ENCODE data around the gene PADI2.

The PADI2 gene

DNA sequence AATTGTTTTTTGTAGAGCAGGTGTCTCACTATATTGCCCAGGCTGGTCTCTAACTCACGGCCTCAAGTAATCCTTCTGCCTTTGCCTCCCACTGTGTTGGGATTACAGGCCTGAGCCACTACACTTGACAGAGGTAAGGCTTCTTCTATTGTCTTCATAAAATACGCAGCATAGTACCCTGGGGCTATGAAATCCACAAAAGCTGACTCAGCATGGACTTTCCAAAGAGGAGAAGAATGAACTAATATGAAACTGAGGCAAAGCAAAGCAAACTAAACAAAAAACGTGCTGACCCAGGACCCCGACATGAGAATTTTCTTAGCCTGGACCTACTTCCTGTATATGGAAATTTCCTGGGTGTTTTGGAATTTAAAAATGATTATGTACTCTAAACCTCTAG is 89.0 kb downstream of the PADI2 start:
- Histone ChIP-seq H4K20me1 (ENCODE audit: control insufficient read depth, insufficient read depth, low read depth, low read length) (no peaks in the 10 kb centered on the region), H3K9me2 (replicated peaks; ENCODE audit: control insufficient read depth, low read length) (no peaks in the 10 kb centered on the region), H3K4me3 (ENCODE audit: low read length) (no peak overlapping the region), H3K36me3 (ENCODE audit: control insufficient read depth, low read length) (peaks cover 75% of the 10 kb centered on the region), H3K4me1 (ENCODE audit: control insufficient read depth, low read length) (no peaks in the 10 kb centered on the region), H3K9me3 (ENCODE audit: control insufficient read depth, insufficient read depth, low read length) (no peaks in the 10 kb centered on the region), H3K27me3 (ENCODE audit: control insufficient read depth, low read length) (no peaks in the 10 kb centered on the region), H3K27ac (ENCODE audit: low read depth, low read length) (no peak overlapping the region), H3K4me2 (ENCODE audit: low read length) (no peak overlapping the region), H3K79me2 (ENCODE audit: control insufficient read depth, low read length) (peaks cover 5% of the 10 kb centered on the region), H3F3A (ENCODE audit: control insufficient read depth, insufficient read depth) (no peaks in the 10 kb centered on the region; the same call in 1 of the 2 replicates)
- TF ChIP-seq, protein P1, sequence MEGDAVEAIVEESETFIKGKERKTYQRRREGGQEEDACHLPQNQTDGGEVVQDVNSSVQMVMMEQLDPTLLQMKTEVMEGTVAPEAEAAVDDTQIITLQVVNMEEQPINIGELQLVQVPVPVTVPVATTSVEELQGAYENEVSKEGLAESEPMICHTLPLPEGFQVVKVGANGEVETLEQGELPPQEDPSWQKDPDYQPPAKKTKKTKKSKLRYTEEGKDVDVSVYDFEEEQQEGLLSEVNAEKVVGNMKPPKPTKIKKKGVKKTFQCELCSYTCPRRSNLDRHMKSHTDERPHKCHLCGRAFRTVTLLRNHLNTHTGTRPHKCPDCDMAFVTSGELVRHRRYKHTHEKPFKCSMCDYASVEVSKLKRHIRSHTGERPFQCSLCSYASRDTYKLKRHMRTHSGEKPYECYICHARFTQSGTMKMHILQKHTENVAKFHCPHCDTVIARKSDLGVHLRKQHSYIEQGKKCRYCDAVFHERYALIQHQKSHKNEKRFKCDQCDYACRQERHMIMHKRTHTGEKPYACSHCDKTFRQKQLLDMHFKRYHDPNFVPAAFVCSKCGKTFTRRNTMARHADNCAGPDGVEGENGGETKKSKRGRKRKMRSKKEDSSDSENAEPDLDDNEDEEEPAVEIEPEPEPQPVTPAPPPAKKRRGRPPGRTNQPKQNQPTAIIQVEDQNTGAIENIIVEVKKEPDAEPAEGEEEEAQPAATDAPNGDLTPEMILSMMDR (IDR thresholded peaks at IDR 0.05; ENCODE audit: low read depth, low read length, poor library complexity, severe bottlenecking): no peak
- TF ChIP-seq EZH2phosphoT487 (IDR thresholded peaks at IDR 0.05; ENCODE audit: borderline replicate concordance, low read length): no peak

DNA sequence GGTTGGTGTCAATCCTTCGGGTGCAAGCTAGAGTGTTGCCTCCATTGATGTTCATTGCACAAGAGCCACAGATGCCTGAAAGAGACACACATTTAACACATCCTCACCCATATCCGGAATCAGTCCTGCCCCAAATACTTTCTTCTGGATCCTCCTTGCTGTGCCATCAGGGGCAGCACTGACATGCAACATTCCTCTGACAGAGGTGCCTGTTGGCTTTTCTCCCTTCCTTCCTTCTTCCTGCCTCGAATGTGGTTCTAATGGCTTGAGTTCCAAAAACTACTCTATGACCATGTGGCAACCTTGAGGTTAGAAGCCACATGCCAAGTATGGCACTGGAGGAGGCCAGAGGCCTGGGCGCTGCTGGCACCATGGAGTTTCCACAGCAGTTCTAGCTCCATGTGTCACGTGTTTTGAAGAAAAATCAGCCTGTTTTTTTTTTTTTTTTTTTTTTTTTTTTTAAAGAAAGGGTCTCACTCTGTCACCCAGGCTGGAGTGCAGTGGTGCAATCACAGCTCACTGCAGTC is 90.5 kb downstream of the PADI2 start:
- no peak for TF ChIP-seq EZH2phosphoT487 (IDR thresholded peaks at IDR 0.05; ENCODE audit: borderline replicate concordance, low read length)
- TF ChIP-seq, protein P1 (IDR thresholded peaks at IDR 0.05; ENCODE audit: low read depth, low read length, poor library complexity, severe bottlenecking): no peak
- Histone ChIP-seq H3K9me2 (replicated peaks; ENCODE audit: control insufficient read depth, low read length) (no peaks in the 10 kb centered on the region), H3K9me3 (ENCODE audit: control insufficient read depth, insufficient read depth, low read length) (no peaks in the 10 kb centered on the region), H3K27me3 (ENCODE audit: control insufficient read depth, low read length) (no peaks in the 10 kb centered on the region), H3K4me3 (ENCODE audit: low read length) (no peak overlapping the region), H3K36me3 (ENCODE audit: control insufficient read depth, low read length) (peaks cover 79% of the 10 kb centered on the region), H3F3A (ENCODE audit: control insufficient read depth, insufficient read depth) (no peaks in the 10 kb centered on the region; the same call in 1 of the 2 replicates), H3K27ac (ENCODE audit: low read depth, low read length) (no peak overlapping the region), H3K4me1 (ENCODE audit: control insufficient read depth, low read length) (no peaks in the 10 kb centered on the region), H3K4me2 (ENCODE audit: low read length) (no peak overlapping the region), H4K20me1 (ENCODE audit: control insufficient read depth, insufficient read depth, low read depth, low read length) (no peaks in the 10 kb centered on the region), H3K79me2 (ENCODE audit: control insufficient read depth, low read length) (no peaks in the 10 kb centered on the region)

DNA sequence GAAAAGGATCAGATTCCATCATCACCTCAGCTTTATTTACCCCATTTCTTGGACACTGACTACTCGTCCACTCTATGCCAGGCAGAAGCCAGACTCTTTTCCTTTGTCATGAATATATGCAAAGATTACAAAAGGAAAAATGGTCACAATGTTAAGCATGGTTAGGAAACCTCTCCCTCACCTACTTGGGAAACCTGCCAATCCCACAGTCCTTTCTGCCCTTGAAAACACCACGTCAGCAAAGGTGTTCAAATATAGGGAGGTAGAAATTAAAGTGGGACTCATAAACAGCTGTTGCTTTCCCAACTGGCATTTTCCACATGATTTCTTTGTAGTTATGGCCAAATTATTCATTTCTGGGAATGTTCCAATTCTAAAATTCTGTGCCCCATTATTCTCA is 91.4 kb downstream of the PADI2 start:
- H3K4me2 ChIP-seq (ENCODE audit: low read length): no peak overlapping the region

More for the DNA sequence above, 91.4 kb downstream of the PADI2 start:
- H4K20me1 ChIP-seq (ENCODE audit: control insufficient read depth, insufficient read depth, low read depth, low read length): no peaks in the 10 kb centered on the region
- peaks cover 80% of the 10 kb centered on the region for H3K36me3 ChIP-seq (ENCODE audit: control insufficient read depth, low read length)
- no peaks in the 10 kb centered on the region for H3K79me2 ChIP-seq (ENCODE audit: control insufficient read depth, low read length)
- no peaks in the 10 kb centered on the region for H3K4me1 ChIP-seq (ENCODE audit: control insufficient read depth, low read length)
- H3K4me3 ChIP-seq (ENCODE audit: low read length): no peak overlapping the region
- no peaks in the 10 kb centered on the region for H3K9me3 ChIP-seq (ENCODE audit: control insufficient read depth, insufficient read depth, low read length)
- H3K9me2 ChIP-seq (replicated peaks; ENCODE audit: control insufficient read depth, low read length): no peaks in the 10 kb centered on the region
- H3F3A ChIP-seq (ENCODE audit: control insufficient read depth, insufficient read depth): no peaks in the 10 kb centered on the region; the same call in 1 of the 2 replicates
- H3K27me3 ChIP-seq (ENCODE audit: control insufficient read depth, low read length): no peaks in the 10 kb centered on the region
- no peak overlapping the region for H3K27ac ChIP-seq (ENCODE audit: low read depth, low read length)
- TF ChIP-seq, protein P1 (IDR thresholded peaks at IDR 0.05; ENCODE audit: low read depth, low read length, poor library complexity, severe bottlenecking): no peak
- TF ChIP-seq EZH2phosphoT487 (IDR thresholded peaks at IDR 0.05; ENCODE audit: borderline replicate concordance, low read length): no peak
